ENCODE results near the gene RHPN2.

GRCh38 chr19:33008738-33009137, 56.0 kb downstream of the RHPN2 start:
- TF ChIP-seq CTCF (IDR thresholded peaks at IDR 0.05) (no peak), POLR2A (IDR thresholded peaks at IDR 0.05; ENCODE audit: low read length) (no peak), EHMT2 (IDR thresholded peaks at IDR 0.05; ENCODE audit: low read depth) (no peak), RAD21 (conservative IDR thresholded peaks at IDR 0.05 in 1 of 2, IDR thresholded peaks at IDR 0.05 in 1 of 2) (no peak), CBX2 (IDR thresholded peaks at IDR 0.05; ENCODE audit: borderline replicate concordance, low read depth) (no peak), CEBPB (IDR thresholded peaks at IDR 0.05) (no peak), CHD2 (IDR thresholded peaks at IDR 0.05; ENCODE audit: low read length, partially characterized antibody) (no peak), MAZ (IDR thresholded peaks at IDR 0.05; ENCODE audit: borderline replicate concordance, low read depth, low read length) (no peak), SMC3 (IDR thresholded peaks at IDR 0.05) (no peak), CHD4 (IDR thresholded peaks at IDR 0.05; ENCODE audit: borderline replicate concordance) (no peak), EP300 (IDR thresholded peaks at IDR 0.05) (no peak), BHLHE40 (IDR thresholded peaks at IDR 0.05; ENCODE audit: low read depth, low read length) (no peak)
- TF ChIP-seq, protein P1, sequence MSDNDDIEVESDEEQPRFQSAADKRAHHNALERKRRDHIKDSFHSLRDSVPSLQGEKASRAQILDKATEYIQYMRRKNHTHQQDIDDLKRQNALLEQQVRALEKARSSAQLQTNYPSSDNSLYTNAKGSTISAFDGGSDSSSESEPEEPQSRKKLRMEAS (IDR thresholded peaks at IDR 0.05), result no peak
